ENCODE results near the gene KIF14. TPM values are rescaled to one million over a fixed set of nuclear protein-coding genes. Genes with fewer than 3 reads are reported as not detected.

Gene KIF14
- total and polyA plus RNA-seq, 2 donors (not counting 3 experiments of a cell fraction or from before 2014, with no cell fraction given): 1.5 to 13.8 TPM

- CTCF ChIA-PET: interaction anchor here (0.9 to 2.8 kb wide), 5 partner anchors 12 to 269 kb away, joined by 3 to 11 read pairs (median 3); no protein-coding TSS in a partner anchor
- H2AFZ ChIP-seq (ENCODE audit: low read depth, low read length): no peak overlapping the region
- H3K9me3 ChIP-seq (replicated peaks; ENCODE audit: control insufficient read depth, insufficient read depth, low read length): no peaks in the 10 kb centered on the region
These were observed 58.7 kb downstream of the KIF14 start for GRCh38 chr1:200561856-200562214.

More at GRCh38 chr1:200561856-200562214, 58.7 kb downstream of the KIF14 start:
- Histone ChIP-seq H3K9me1 (replicated peaks; ENCODE audit: control insufficient read depth, extremely low read depth, insufficient read depth, low read length) (no peaks in the 10 kb centered on the region), H4K20me1 (replicated peaks; ENCODE audit: control insufficient read depth, extremely low read depth, insufficient read depth, low read length) (no peaks in the 10 kb centered on the region), H3K27ac (ENCODE audit: insufficient read depth, low read depth, low read length) (no peak overlapping the region), H3K27me3 (ENCODE audit: control insufficient read depth in 2 of 2, insufficient read depth in 2 of 2, low read length in 2 of 2) (no peaks in the 10 kb centered on the region), H3K36me3 (ENCODE audit: control insufficient read depth in 2 of 2, extremely low read depth in 1 of 2, insufficient read depth in 2 of 2, low read length in 2 of 2) (peaks cover 0 to 2% of the 10 kb centered on the region in 2 experiments), H3K79me2 (ENCODE audit: control insufficient read depth, insufficient read depth, low read length) (no peaks in the 10 kb centered on the region), H3K4me3 (replicated peaks in 1 of 3; ENCODE audit: insufficient read depth in 1 of 3, low read depth in 1 of 3, low read length in 3 of 3) (no peak overlapping the region), H3K4me2 (ENCODE audit: insufficient read depth, low read length) (no peak overlapping the region), H3K4me1 (ENCODE audit: control insufficient read depth, extremely low read depth, insufficient read depth, low read length) (no peaks in the 10 kb centered on the region), H3K9ac (replicated peaks; ENCODE audit: extremely low read depth, insufficient read depth, low read length) (no peak overlapping the region)
- no TSS peak for BruUV-seq (replicated peaks)
- dilution Hi-C loops (cut with MboI; ENCODE audit: extremely low pct_ligation_motif_present, low sequenced_read_pairs) (no loop called here), intact Hi-C loops (cut with micrococcal nuclease) (no loop called here)
- DNase-seq (ENCODE audit: low read depth, low spot score): no peak
- TF ChIP-seq POLR2A (IDR thresholded peaks at IDR 0.05; ENCODE audit: low read depth, low read length) (no peak), JUN (IDR thresholded peaks at IDR 0.05; ENCODE audit: borderline replicate concordance, insufficient read depth, insufficient read length, low read depth) (no peak), MYC (IDR thresholded peaks at IDR 0.05; ENCODE audit: low read depth, low read length) (no peak), GATA2 (IDR thresholded peaks at IDR 0.05; ENCODE audit: insufficient read depth, insufficient read length, low read depth, low read length) (no peak), POLR2AphosphoS5 (IDR thresholded peaks at IDR 0.05; ENCODE audit: insufficient read depth, low read depth, low read length) (no peak), CTCF (IDR thresholded peaks at IDR 0.05; ENCODE audit: extremely low read depth in 1 of 2, insufficient read depth in 1 of 2, low read depth in 1 of 2, low read length in 2 of 2) (no peak), EZH2 (IDR thresholded peaks at IDR 0.05; ENCODE audit: borderline replicate concordance, low read depth, low read length, severe bottlenecking) (no peak), FOS (IDR thresholded peaks at IDR 0.05; ENCODE audit: borderline replicate concordance, insufficient read depth, low read length) (no peak)
- TF ChIP-seq, protein P1, sequence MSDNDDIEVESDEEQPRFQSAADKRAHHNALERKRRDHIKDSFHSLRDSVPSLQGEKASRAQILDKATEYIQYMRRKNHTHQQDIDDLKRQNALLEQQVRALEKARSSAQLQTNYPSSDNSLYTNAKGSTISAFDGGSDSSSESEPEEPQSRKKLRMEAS (IDR thresholded peaks at IDR 0.05; ENCODE audit: insufficient read depth, insufficient read length): no peak
- FAIRE-seq: no peak
- POLR2A ChIA-PET: no interaction called here

All from endothelial cell of umbilical vein (primary cell).